GM18519 (cell line): Measurements from ENCODE around the gene ZCCHC24.

ENCODE experiments used
- ATAC-seq: cut with Tn5 transposase; IDR thresholded peaks from one replicate; pipeline ENCODE4 v1.9.1; 2021; ENCODE audit warnings: mild to moderate bottlenecking, moderate library complexity; ENCODE audit not compliant: unreplicated experiment, low FRiP score

ZCCHC24 gene

GRCh38 chr10:79415736-79416577, 29.5 kb downstream of the ZCCHC24 start:
- no peak for ATAC-seq

DNA sequence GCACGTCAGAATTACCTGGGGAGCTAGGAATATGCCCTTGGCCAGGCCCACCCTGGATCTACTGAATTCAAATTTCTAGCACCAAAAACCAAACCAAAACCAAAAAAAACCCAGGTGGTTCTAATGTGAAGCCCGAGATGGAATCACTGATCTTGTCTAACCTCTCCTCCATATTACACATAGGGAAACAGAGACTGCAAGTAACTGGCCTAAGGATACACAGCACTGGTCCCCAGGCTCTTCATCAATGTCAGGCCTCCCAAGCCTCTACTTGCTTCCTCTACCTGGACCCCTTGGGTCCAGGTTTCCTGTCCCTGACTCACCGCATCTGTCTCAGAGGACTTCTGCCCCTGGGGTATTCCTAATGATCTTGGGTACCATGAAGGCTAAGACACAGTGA, 30.7 kb downstream of the ZCCHC24 start:
- ATAC-seq: no peak

DNA sequence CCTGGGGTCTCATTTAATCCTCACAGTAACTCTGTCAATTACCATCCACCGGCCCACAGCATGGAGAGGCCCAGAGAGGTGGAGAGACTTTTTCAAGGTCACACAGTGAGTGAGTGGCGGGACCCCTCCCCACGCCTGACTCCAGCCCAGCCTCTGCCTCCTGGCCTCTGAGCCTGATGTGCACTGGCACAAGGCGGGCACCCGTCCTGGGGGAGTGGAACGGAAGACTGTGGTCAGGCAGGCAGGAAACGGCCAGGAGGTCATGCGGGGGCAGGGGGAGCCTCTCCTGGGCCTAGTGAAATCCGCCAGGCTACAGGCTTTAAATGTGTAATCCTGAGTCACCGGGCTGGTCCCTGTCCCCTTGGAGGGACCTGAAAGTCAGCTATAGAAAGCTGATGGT, 32.2 kb downstream of the ZCCHC24 start:
- ATAC-seq: no peak

DNA sequence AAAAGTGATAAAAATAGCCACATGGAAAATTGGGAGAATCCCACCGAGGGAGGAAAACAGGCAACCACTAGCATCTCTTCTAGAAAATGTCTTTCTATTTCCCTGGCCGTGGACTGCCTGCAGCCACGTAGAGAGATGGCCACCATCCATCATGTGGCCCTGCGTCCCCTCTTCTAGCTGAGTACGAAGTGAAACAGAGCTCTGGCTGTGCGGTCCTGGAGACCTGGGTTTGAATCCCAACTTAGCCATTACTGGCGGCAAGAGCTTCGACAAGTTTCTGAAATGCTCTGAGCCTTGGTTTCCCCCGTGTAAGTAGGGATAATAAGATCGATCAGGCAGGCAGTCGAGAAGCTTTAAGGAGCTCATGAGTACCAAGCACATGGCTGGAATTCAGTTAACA, 32.9 kb downstream of the ZCCHC24 start:
- no peak for ATAC-seq

- ATAC-seq: no peak
Measured at GRCh38 chr10:79411546-79412495, 33.6 kb downstream of the ZCCHC24 start.

GRCh38 chr10:79410315-79411094, 34.9 kb downstream of the ZCCHC24 start:
- no peak for ATAC-seq

DNA sequence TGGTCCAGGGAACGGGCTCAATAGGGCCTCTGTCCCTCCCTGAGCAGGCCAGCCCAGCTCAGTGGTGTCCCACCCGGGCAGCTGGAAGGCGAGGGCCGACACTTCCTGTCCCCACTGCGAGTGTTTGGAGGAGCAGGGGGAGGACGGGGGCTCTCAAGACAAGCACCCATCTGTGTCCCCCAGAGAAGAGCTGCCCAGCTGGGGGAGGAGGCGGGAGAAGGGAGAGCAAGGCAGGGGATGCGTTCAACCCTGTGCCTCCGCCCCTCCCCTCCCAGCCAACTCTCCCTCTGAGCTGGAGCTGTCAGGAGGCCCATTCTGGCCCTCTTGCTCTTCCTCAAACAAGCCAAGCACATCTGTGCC, 35.7 kb downstream of the ZCCHC24 start:
- ATAC-seq: no peak

- no peak for ATAC-seq
Measured at GRCh38 chr10:79409038-79409725, 36.2 kb downstream of the ZCCHC24 start.

- ATAC-seq: no peak
Measured at GRCh38 chr10:79407811-79408795, 37.3 kb downstream of the ZCCHC24 start.

- no peak for ATAC-seq
Measured at GRCh38 chr10:79407423-79407796, 38.0 kb downstream of the ZCCHC24 start.

- ATAC-seq: no peak
Measured at GRCh38 chr10:79406683-79407422, 38.6 kb downstream of the ZCCHC24 start.

DNA sequence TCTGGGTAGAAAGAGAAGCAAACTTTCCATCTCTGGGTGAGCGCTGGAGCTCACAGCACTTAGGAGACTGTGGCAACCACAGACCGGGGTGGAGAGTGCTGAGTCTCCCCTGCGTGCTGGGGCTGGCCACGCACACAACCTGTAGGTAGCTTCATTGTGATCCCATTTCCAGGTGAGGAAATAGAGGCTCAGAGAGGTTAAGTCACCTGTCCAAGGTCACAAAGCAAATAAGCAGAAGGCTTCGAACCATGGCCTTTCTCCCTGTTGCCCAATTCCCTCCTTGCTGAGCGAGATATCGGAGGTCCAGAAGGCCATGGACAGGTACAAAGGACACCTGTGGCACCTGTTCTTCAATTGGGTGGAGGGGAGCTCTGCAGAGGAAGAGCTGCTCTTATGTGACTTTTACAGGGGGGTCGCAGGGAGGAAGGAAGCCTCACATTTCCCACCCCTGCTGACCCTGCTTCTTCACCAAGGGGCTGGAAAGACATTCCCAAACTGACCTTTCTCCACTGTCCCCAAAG, 39.4 kb downstream of the ZCCHC24 start:
- no peak for ATAC-seq

DNA sequence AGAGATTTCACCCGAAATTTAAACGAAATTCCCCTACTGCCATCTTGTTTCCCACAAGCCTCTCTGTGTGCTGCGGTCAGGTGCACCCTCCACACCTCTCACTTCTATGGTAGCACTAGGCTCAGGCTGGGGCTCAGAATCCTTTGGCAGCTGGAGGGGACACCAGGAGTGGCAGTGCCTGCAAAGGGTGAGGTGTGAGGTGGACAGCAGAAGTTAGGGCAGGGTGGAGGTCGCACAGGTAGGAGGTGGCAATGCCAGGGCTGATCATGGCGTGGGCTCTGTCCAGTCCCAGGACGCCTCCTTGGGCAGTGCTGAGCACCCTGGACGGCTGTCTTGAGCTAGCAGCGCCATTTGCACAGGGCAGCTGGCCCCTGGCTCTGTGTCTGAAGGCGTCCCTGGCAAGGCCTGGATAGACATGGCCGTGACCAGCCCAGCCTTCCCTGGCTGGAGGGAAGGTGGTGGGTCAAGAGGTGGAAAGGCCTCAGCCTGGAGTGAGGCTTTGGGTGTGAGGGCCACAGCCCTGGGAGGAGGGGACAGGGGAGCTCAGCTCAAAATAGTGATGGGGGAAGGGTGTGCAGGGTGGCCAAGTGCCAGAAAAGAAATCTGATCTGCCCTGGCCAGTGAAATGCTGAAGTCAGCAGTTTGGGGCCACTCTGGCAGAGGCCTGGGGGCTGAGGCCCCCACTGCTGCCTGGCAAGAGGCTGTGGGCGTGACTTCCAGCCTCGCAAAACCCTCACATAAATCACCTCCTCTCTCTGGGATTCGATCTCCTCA, 40.0 kb downstream of the ZCCHC24 start:
- ATAC-seq: no peak

GRCh38 chr10:79404690-79405131, 40.7 kb downstream of the ZCCHC24 start:
- ATAC-seq: no peak

DNA sequence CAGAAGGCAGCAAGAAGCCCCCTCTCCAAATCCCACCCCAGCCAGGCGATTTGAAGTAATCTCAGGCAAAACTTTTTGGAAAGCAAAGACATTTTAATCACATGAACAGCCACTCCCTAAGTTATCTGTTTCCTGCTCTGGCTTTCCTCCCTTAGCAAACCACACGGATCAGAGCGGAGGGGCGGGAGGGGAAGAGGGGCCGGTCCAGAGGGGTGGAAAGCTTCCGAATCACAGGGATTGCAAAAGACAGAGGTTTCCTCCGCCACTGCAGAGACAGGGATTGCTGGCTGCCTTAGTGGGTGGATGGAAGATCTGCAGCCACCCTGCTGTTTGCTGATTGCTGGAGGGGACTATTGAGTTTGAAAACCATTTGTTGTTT, 41.2 kb downstream of the ZCCHC24 start:
- ATAC-seq: no peak

DNA sequence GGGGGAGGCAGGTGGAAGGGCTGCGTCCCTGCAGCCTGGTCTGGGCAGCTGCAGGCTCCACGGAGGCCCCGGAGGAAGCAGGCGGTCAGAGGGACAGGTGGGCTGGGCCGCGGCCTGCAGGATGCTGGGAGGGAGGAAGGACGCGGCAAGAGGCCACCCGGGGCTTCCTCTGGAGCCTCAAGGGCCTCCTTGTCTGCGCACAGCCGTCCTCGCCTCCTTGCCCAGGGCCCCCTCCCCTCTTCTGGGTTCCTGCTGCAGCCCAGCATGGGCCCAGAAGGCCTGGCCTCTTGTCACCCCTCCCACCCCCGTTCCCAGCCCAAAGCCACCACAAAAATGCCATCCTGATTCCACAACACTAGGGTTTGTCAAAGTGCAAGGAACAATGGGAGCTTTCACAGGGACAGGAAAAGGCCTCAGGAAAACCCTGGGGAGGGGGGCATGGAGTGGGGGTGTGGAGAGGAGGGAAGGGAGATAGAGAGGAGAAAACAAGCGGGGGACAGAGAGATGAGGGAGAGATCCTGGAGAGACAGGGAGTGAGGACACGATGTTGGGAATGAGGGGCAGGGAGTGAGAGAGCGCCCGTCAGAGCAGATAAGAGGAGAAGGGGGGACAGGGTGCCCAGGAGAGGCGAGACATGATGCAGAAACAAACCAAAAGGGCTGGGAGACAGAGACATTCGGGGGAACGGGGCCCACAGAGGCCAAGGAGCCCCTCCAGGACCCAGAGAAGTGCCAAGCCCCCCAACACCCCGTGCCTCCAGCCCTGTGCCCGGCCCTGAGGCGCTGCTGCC, 41.8 kb downstream of the ZCCHC24 start:
- ATAC-seq: no peak

DNA sequence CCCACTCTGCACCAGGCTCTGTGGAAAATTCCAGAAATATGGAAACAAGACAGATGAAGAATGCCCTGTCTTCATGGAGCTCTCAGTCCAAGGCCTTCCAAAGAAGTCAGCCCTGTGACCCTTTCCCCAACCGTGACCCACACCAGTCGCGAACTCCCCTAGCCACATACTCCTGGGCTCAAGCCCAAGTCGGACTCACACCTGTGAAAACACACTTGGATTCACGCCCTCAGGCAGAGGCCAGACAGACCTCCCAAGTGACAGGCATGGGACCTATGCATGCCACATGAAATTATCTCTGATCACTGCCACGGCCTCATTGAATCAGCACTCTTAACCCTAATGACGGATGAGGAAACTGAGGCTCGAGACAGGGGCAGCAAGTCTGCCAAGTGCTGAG, 42.5 kb downstream of the ZCCHC24 start:
- ATAC-seq: no peak
